OCI-LY7 (cell line): ENCODE results near the gene INPP5A. TPM values are rescaled to one million over a fixed set of nuclear protein-coding genes. Genes with fewer than 3 reads are reported as not detected.

Source experiments
- BruUV-seq: library from RNA; stranded (reverse); fragments of 400-500 nt; replicated peaks from 2 replicates; lab custom pipeline; 2021; lab: Mats Ljungman, UMichigan
- CTCF ChIA-PET: fragments of 300-600 bp; sonication (Branson Sonifier 250); formaldehyde crosslinking; loops from one replicate; lab custom pipeline; 2022; ENCODE audit warnings: antibody characterized with exemption; ENCODE audit not compliant: unreplicated experiment; lab: Charles Lee
- POLR2A ChIA-PET: fragments of 300-600 bp; sonication (Branson Sonifier 250); formaldehyde crosslinking; loops from one replicate; lab custom pipeline; 2022; ENCODE audit warnings: antibody characterized with exemption; lab: Charles Lee
- DNase-seq: peaks from one replicate; pipeline ENCODE4 v3.0.0-alpha.2; 2015; ENCODE audit warnings: low spot score
- H2AFZ ChIP-seq: fragments of 200-600 bp; sonication (generic), shearing (Covaris generic); 2 replicates; pipeline ENCODE4 v1.6.1; 2014; ENCODE audit warnings: mild to moderate bottlenecking, antibody characterized with exemption, low read length, moderate library complexity
- H3K27ac ChIP-seq: fragments of 200-600 bp; sonication (generic); 2 replicates; pipeline ENCODE4 v1.5.1; 2014; ENCODE audit warnings: mixed run types, low read depth, mild to moderate bottlenecking, moderate library complexity, low read length, inconsistent platforms; ENCODE audit not compliant: poor library complexity, severe bottlenecking
- H3K36me3 ChIP-seq: fragments of 200-600 bp; sonication (generic); 2 replicates; pipeline ENCODE4 v1.6.1; 2014; ENCODE audit warnings: mild to moderate bottlenecking, antibody characterized with exemption, low read length, moderate library complexity, mixed read lengths; ENCODE audit not compliant: insufficient read depth
- H3K4me1 ChIP-seq: fragments of 200-600 bp; sonication (generic); 2 replicates; pipeline ENCODE4 v1.5.1; 2014; ENCODE audit warnings: mild to moderate bottlenecking, low read length; ENCODE audit not compliant: insufficient read depth, poor library complexity, severe bottlenecking
- H3K4me2 ChIP-seq: fragments of 200-600 bp; sonication (generic); 2 replicates; pipeline ENCODE4 v1.6.1; 2014; ENCODE audit warnings: mild to moderate bottlenecking, low read length
- H3K4me3 ChIP-seq: fragments of 200-600 bp; sonication (generic); 2 replicates; pipeline ENCODE4 v1.5.1; 2014; ENCODE audit warnings: mild to moderate bottlenecking, low read depth, low read length; ENCODE audit not compliant: poor library complexity, severe bottlenecking
- H3K79me2 ChIP-seq: fragments of 200-600 bp; sonication (generic); 2 replicates; pipeline ENCODE4 v1.6.1; 2016; ENCODE audit warnings: low read depth, mild to moderate bottlenecking, low read length, moderate library complexity, mixed read lengths; ENCODE audit not compliant: insufficient read depth
- H3K9me2 ChIP-seq: fragments of 200-600 bp; sonication (generic); 2 replicates; pipeline ENCODE4 v1.6.1; 2016; ENCODE audit warnings: mild to moderate bottlenecking, low read length, mixed read lengths; ENCODE audit not compliant: insufficient read depth
- H3K9me3 ChIP-seq: fragments of 200-600 bp; sonication (generic); 2 replicates; pipeline ENCODE4 v1.6.1; 2014; ENCODE audit warnings: mild to moderate bottlenecking, mixed run types, low read length, mixed read lengths
- H4K20me1 ChIP-seq: fragments of 200-600 bp; sonication (generic); 2 replicates; pipeline ENCODE4 v1.6.1; 2014; ENCODE audit warnings: mild to moderate bottlenecking, antibody characterized with exemption, low read length, moderate library complexity, mixed read lengths; ENCODE audit not compliant: insufficient read depth
- EZH2phosphoT487 ChIP-seq: fragments of 200-600 bp; sonication (generic); IDR thresholded peaks from 2 replicates; pipeline ENCODE4 v1.6.1; 2018; ENCODE audit warnings: low read depth, borderline replicate concordance, mild to moderate bottlenecking, mixed run types, antibody characterized with exemption, low read length, moderate library complexity, mixed read lengths
- intact Hi-C: fragments of 100-400 bp; cut with micrococcal nuclease; formaldehyde crosslinking; loops from one replicate; pipeline ENCODE4 v1.10.0; 2022; ENCODE audit not compliant: unreplicated experiment
- total RNA-seq, 2 experiments: library from RNA; depleted of rRNA in 1 of 2; stranded (reverse); fragments of >200 nt in 1 of 2; shearing (Covaris generic) in 1 of 2; gene quantifications; 2 replicates each; pipeline ENCODE4 v1.2.3, GENCODE V29; 2014 to 2022
- TF ChIP-seq, protein P1 (sequence below): fragments of 200-600 bp; sonication (generic); conservative IDR thresholded peaks from 2 replicates; pipeline ENCODE4 v1.5.1; 2014; ENCODE audit warnings: mild to moderate bottlenecking, antibody characterized with exemption, low read length, moderate library complexity, mixed read lengths

INPP5A gene
- total RNA-seq, 2 experiments from 2014 or later: 14.5 to 18.4 TPM

DNA sequence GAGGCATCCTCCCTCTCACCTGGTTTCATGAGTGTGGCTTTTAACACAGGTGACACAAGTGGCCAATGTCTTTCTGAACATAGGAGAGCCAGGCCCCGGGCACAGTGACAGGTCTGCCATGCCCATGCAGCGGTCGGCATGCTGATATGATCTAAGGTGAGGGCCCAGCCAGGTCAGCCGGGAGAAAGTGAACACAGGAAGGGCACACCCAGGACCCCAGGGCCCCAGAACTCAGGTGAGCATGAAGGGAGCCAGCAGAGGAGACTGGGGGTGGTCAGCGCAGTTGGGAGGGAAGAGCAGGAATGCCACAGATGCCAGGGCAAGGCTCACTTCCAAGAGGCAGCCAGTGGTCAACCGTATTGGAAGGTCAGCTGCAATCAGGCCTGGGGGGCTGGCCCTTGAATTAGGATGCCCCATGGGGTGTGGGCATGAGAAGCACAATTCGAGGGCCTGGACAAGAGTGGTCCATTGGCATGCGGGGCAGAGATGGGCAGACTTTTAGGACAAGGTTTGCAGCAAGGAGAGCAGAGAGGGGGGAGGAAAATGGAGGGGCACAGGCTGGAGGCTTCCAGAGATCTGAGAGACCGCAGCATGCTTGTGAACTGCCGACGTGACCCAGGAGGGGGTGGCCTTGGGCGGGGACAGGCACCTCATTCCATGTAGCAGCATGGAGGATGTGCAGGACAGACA, 3.9 kb upstream of the INPP5A start:
- no peak overlapping the region for H3K27ac ChIP-seq
- no peak overlapping the region for H3K4me2 ChIP-seq
- H2AFZ ChIP-seq: no peak overlapping the region
- POLR2A ChIA-PET: no interaction called here
- CTCF ChIA-PET: no interaction called here
- H3K36me3 ChIP-seq: no peaks in the 10 kb centered on the region
- BruUV-seq: no TSS peak
- intact Hi-C loops: loop anchor here (10.0 kb wide), 1 partner anchor 149 kb away; no protein-coding TSS in a partner anchor
- H3K9me3 ChIP-seq: no peaks in the 10 kb centered on the region
- H4K20me1 ChIP-seq: peaks cover 5% of the 10 kb centered on the region
- peaks cover 13% of the 10 kb centered on the region for H3K4me1 ChIP-seq
- H3K9me2 ChIP-seq: no peaks in the 10 kb centered on the region
- TF ChIP-seq, protein P1, sequence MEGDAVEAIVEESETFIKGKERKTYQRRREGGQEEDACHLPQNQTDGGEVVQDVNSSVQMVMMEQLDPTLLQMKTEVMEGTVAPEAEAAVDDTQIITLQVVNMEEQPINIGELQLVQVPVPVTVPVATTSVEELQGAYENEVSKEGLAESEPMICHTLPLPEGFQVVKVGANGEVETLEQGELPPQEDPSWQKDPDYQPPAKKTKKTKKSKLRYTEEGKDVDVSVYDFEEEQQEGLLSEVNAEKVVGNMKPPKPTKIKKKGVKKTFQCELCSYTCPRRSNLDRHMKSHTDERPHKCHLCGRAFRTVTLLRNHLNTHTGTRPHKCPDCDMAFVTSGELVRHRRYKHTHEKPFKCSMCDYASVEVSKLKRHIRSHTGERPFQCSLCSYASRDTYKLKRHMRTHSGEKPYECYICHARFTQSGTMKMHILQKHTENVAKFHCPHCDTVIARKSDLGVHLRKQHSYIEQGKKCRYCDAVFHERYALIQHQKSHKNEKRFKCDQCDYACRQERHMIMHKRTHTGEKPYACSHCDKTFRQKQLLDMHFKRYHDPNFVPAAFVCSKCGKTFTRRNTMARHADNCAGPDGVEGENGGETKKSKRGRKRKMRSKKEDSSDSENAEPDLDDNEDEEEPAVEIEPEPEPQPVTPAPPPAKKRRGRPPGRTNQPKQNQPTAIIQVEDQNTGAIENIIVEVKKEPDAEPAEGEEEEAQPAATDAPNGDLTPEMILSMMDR: no peak
- no peak for TF ChIP-seq EZH2phosphoT487
- H3K4me3 ChIP-seq: no peak overlapping the region
- peaks cover 5% of the 10 kb centered on the region; the same call in 1 of the 2 replicates for H3K79me2 ChIP-seq
- DNase-seq: no peak

GRCh38 chr10:132534391-132535064, 3.1 kb upstream of the INPP5A start:
- DNase-seq: no peak
- H3K9me3 ChIP-seq: no peaks in the 10 kb centered on the region
- no peaks in the 10 kb centered on the region for H3K36me3 ChIP-seq
- H4K20me1 ChIP-seq: peaks cover 5% of the 10 kb centered on the region
- H3K79me2 ChIP-seq: peaks cover 5% of the 10 kb centered on the region; the same call in 1 of the 2 replicates
- H3K4me3 ChIP-seq: no peak overlapping the region
- H3K4me1 ChIP-seq: peaks cover 22% of the 10 kb centered on the region
- BruUV-seq: TSS peak; percentile 29
- H3K9me2 ChIP-seq: no peaks in the 10 kb centered on the region
- no peak for TF ChIP-seq EZH2phosphoT487
- TF ChIP-seq, protein P1: no peak
- CTCF ChIA-PET: no interaction called here
- no peak overlapping the region for H3K27ac ChIP-seq
- POLR2A ChIA-PET: no interaction called here
- H2AFZ ChIP-seq: no peak overlapping the region
- H3K4me2 ChIP-seq: no peak overlapping the region
- intact Hi-C loops: loop anchor here (5.0 to 10.0 kb wide), 2 partner anchors 77 to 150 kb away; no protein-coding TSS in a partner anchor
